SIG-M5 treated with dmso at 0.1 percent for 504 hours (cell line): ENCODE measurements around the gene LIMCH1.

Experiments
- DNase-seq: peaks from one replicate; lab custom pipeline; 2025; ENCODE audit not compliant: unreplicated experiment; lab: John Stamatoyannopoulos, UW

LIMCH1 gene

GRCh38 chr4:41602886-41603498 is 65.0 kb downstream of the LIMCH1 start:
- no peak for DNase-seq

GRCh38 chr4:41609851-41610250 is 71.9 kb downstream of the LIMCH1 start:
- DNase-seq, result no peak

- no peak for DNase-seq
Observed at GRCh38 chr4:41610474-41610873, 72.5 kb downstream of the LIMCH1 start.

GRCh38 chr4:41611124-41611838 is 73.3 kb downstream of the LIMCH1 start:
- no peak for DNase-seq

- peak; percentile 32 for DNase-seq
Observed at GRCh38 chr4:41611881-41612871, 74.2 kb downstream of the LIMCH1 start.

GRCh38 chr4:41613386-41613785 is 75.4 kb downstream of the LIMCH1 start:
- DNase-seq, result no peak

GRCh38 chr4:41613821-41614220 is 75.9 kb downstream of the LIMCH1 start:
- DNase-seq, result no peak

GRCh38 chr4:41614519-41614918 is 76.6 kb downstream of the LIMCH1 start:
- DNase-seq, result no peak

- no peak for DNase-seq
Observed at GRCh38 chr4:41619161-41619560, 81.2 kb downstream of the LIMCH1 start.

- DNase-seq, result no peak
Observed at GRCh38 chr4:41620594-41621256, 82.8 kb downstream of the LIMCH1 start.

- DNase-seq, result no peak
Observed at GRCh38 chr4:41622787-41623186, 84.8 kb downstream of the LIMCH1 start.

GRCh38 chr4:41624765-41625164 is 86.8 kb downstream of the LIMCH1 start:
- DNase-seq, result no peak

- DNase-seq, result no peak
Observed at GRCh38 chr4:41625531-41625930, 87.6 kb downstream of the LIMCH1 start.

- no peak for DNase-seq
Observed at GRCh38 chr4:41628936-41629335, 91.0 kb downstream of the LIMCH1 start.

GRCh38 chr4:41631523-41631922 is 93.6 kb downstream of the LIMCH1 start:
- DNase-seq, result no peak

- DNase-seq, result no peak
Observed at GRCh38 chr4:41632481-41633073, 94.6 kb downstream of the LIMCH1 start.

- DNase-seq, result no peak
Observed at GRCh38 chr4:41633321-41633720, 95.4 kb downstream of the LIMCH1 start.

GRCh38 chr4:41635441-41635840 is 97.5 kb downstream of the LIMCH1 start:
- DNase-seq, result no peak

GRCh38 chr4:41638203-41638602 is 100.2 kb downstream of the LIMCH1 start:
- DNase-seq, result no peak

- no peak for DNase-seq
Observed at GRCh38 chr4:41638866-41639265, 100.9 kb downstream of the LIMCH1 start.

GRCh38 chr4:41639291-41639690 is 101.3 kb downstream of the LIMCH1 start:
- DNase-seq, result no peak
